HepG2 (cell line): ENCODE data around the gene CBR4. TPM values are rescaled to one million over a fixed set of nuclear protein-coding genes. Genes with fewer than 3 reads are reported as not detected.
A peak's percentile ranks its signal among the peaks of the same experiment; 100 is the strongest.

Experiments
- CC2D1A ChIP-seq: sonication (generic); formaldehyde crosslinking; IDR thresholded peaks from 2 replicates; pipeline ENCODE4 v1.8.1; 2023; ENCODE audit warnings: mild to moderate bottlenecking, missing genetic modification reagents
- JUNB ChIP-seq: sonication (generic); formaldehyde crosslinking; IDR thresholded peaks from 2 replicates; pipeline ENCODE4 v1.8.0; 2022; ENCODE audit warnings: missing genetic modification reagents, mild to moderate bottlenecking, borderline replicate concordance
- NCOA2 ChIP-seq: sonication (generic); formaldehyde crosslinking; IDR thresholded peaks from 2 replicates; pipeline ENCODE4 v1.8.0; 2022; ENCODE audit warnings: inconsistent platforms
- PITX1 ChIP-seq: sonication (generic); formaldehyde crosslinking; IDR thresholded peaks from 2 replicates; pipeline ENCODE4 v1.5.1; 2020; ENCODE audit warnings: mild to moderate bottlenecking, missing genetic modification reagents
- RCOR2 ChIP-seq: IDR thresholded peaks from 2 replicates; pipeline ENCODE4 v1.6.1; 2016; ENCODE audit warnings: missing biosample characterization, missing genetic modification reagents
- RFX5 ChIP-seq: IDR thresholded peaks from 2 replicates; pipeline ENCODE4 v1.6.1; 2011; ENCODE audit warnings: low read depth, low read length, improper control_type of control experiment
- SOX5 ChIP-seq: IDR thresholded peaks from 2 replicates; pipeline ENCODE4 v1.6.1; 2016; ENCODE audit warnings: borderline replicate concordance
- ZNF256 ChIP-seq: sonication (generic); formaldehyde crosslinking; conservative IDR thresholded peaks from 2 replicates; pipeline ENCODE4 v1.4.0; 2020; ENCODE audit warnings: missing genetic modification reagents
- ZNF430 ChIP-seq: sonication (generic); formaldehyde crosslinking; IDR thresholded peaks from 2 replicates; pipeline ENCODE4 v1.9.0; 2021; ENCODE audit warnings: mild to moderate bottlenecking, missing genetic modification reagents
- ZNF558 ChIP-seq: sonication (generic); formaldehyde crosslinking; IDR thresholded peaks from 2 replicates; pipeline ENCODE4 v1.9.0; 2022; ENCODE audit warnings: mild to moderate bottlenecking, missing genetic modification reagents, borderline replicate concordance
- ZNF629 ChIP-seq: sonication (generic); formaldehyde crosslinking; conservative IDR thresholded peaks from 2 replicates; pipeline ENCODE4 v1.5.0; 2020; ENCODE audit warnings: missing genetic modification reagents
- polyA plus RNA-seq, 8 experiments: library from polyadenylated mRNA; depleted of rRNA in 3 of 8; stranded (reverse) in 7 of 8; unstranded in 1 of 8; fragments of >200 nt; fragmentation: Illumina TruSeq in 4 of 8; extraction: Trizol in 4 of 8; gene quantifications; 2 replicates each; pipeline versions ENCODE4 v1.2.1 to v1.2.3, GENCODE V29; 2011 to 2016; ENCODE audit warnings: low read depth in 4 of 8, missing spikeins in 1 of 8, mixed read lengths in 1 of 8; ENCODE audit not compliant: insufficient read depth in 1 of 8
- total RNA-seq, 5 experiments: library from RNA; depleted of rRNA; stranded (reverse); fragments of >200 nt; fragmentation: Illumina TruSeq; extraction: Trizol; gene quantifications; 2 replicates each; pipeline ENCODE4 v1.2.3, GENCODE V29; 2016; ENCODE audit warnings: low read depth in 1 of 5
- TF ChIP-seq, protein P1 (sequence below): sonication (generic); formaldehyde crosslinking; IDR thresholded peaks from 2 replicates; pipeline ENCODE4 v1.8.1; 2023; ENCODE audit warnings: mild to moderate bottlenecking, missing genetic modification reagents
- TF ChIP-seq, protein P2 (sequence below): IDR thresholded peaks from 2 replicates; pipeline ENCODE4 v1.6.1; 2016; ENCODE audit warnings: low read depth, control low read depth
- TF ChIP-seq, protein P3 (sequence below): sonication (generic); formaldehyde crosslinking; IDR thresholded peaks from 2 replicates; pipeline ENCODE4 v1.5.0; 2020; ENCODE audit warnings: mild to moderate bottlenecking, missing genetic modification reagents, borderline replicate concordance
- TF ChIP-seq, protein P4 (sequence below): sonication (generic); formaldehyde crosslinking; IDR thresholded peaks from 2 replicates; pipeline ENCODE4; 2020; ENCODE audit warnings: missing genetic modification reagents, mild to moderate bottlenecking, borderline replicate concordance
- TF ChIP-seq, protein P5 (sequence below): sonication (generic); formaldehyde crosslinking; IDR thresholded peaks from 2 replicates; pipeline ENCODE4 v1.5.0; 2020; ENCODE audit warnings: missing genetic modification reagents, mild to moderate bottlenecking, borderline replicate concordance

The CBR4 gene
- total and polyA plus RNA-seq, 2 of the 13 experiments (the other 11 are each of a cell fraction or from before 2014, with no cell fraction given), result 7.3 to 20.7 TPM

DNA sequence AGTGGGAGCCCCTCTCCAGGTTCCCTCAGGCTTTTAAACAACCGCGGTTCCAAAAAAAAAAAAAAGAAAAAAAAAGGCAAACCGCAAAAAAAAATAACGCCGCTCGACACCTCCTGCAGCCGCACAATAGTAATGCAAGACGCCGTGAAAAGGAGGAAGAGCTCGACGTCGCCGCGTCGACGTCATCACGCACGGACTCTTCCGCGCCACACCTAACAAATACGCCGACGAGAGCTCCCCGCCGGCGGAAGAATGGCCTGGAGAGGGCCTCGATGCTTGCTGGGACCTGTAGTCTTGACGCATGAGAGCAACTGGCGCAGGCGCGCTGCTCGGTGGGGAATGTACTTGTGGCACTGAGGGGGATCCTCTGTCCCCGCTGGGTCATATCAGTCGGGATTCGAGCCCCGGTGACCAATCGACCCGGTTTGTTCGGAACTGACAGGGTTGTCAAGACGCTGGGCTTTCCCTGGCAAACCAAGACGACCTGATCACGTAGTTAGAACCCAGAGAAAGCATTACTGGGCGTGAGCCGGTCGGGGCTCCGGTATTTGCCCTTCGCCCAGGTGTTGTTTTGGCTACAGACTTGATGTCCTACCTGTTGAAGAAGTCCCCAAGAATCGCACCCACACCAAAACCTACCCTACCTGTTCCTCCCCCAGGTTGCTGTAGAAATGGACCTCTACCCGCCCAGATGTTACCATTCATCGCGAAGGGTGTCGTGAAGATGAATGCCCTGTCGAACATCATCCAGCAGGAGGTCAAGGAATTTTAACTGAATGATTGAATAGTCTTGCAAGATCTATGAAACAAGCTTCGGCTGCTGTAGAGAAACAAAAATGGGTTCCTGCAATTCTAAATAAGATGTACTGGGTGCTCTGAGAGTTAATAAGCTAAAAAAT lies at the start of gene CBR4 (continued):
- TF ChIP-seq, protein P1, sequence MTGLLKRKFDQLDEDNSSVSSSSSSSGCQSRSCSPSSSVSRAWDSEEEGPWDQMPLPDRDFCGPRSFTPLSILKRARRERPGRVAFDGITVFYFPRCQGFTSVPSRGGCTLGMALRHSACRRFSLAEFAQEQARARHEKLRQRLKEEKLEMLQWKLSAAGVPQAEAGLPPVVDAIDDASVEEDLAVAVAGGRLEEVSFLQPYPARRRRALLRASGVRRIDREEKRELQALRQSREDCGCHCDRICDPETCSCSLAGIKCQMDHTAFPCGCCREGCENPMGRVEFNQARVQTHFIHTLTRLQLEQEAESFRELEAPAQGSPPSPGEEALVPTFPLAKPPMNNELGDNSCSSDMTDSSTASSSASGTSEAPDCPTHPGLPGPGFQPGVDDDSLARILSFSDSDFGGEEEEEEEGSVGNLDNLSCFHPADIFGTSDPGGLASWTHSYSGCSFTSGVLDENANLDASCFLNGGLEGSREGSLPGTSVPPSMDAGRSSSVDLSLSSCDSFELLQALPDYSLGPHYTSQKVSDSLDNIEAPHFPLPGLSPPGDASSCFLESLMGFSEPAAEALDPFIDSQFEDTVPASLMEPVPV (CRISPR knock-in tag), result no peak
- TF ChIP-seq SOX5, result no peak
- TF ChIP-seq, protein P2, sequence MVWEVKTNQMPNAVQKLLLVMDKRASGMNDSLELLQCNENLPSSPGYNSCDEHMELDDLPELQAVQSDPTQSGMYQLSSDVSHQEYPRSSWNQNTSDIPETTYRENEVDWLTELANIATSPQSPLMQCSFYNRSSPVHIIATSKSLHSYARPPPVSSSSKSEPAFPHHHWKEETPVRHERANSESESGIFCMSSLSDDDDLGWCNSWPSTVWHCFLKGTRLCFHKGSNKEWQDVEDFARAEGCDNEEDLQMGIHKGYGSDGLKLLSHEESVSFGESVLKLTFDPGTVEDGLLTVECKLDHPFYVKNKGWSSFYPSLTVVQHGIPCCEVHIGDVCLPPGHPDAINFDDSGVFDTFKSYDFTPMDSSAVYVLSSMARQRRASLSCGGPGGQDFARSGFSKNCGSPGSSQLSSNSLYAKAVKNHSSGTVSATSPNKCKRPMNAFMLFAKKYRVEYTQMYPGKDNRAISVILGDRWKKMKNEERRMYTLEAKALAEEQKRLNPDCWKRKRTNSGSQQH (CRISPR knock-in tag), result peak; percentile 47; the same call in 1 of the 2 replicates
- TF ChIP-seq, protein P3, sequence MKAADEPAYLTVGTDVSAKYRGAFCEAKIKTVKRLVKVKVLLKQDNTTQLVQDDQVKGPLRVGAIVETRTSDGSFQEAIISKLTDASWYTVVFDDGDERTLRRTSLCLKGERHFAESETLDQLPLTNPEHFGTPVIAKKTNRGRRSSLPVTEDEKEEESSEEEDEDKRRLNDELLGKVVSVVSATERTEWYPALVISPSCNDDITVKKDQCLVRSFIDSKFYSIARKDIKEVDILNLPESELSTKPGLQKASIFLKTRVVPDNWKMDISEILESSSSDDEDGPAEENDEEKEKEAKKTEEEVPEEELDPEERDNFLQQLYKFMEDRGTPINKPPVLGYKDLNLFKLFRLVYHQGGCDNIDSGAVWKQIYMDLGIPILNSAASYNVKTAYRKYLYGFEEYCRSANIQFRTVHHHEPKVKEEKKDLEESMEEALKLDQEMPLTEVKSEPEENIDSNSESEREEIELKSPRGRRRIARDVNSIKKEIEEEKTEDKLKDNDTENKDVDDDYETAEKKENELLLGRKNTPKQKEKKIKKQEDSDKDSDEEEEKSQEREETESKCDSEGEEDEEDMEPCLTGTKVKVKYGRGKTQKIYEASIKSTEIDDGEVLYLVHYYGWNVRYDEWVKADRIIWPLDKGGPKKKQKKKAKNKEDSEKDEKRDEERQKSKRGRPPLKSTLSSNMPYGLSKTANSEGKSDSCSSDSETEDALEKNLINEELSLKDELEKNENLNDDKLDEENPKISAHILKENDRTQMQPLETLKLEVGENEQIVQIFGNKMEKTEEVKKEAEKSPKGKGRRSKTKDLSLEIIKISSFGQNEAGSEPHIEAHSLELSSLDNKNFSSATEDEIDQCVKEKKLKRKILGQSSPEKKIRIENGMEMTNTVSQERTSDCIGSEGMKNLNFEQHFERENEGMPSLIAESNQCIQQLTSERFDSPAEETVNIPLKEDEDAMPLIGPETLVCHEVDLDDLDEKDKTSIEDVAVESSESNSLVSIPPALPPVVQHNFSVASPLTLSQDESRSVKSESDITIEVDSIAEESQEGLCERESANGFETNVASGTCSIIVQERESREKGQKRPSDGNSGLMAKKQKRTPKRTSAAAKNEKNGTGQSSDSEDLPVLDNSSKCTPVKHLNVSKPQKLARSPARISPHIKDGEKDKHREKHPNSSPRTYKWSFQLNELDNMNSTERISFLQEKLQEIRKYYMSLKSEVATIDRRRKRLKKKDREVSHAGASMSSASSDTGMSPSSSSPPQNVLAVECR (CRISPR knock-in tag), result peak; percentile 18; the same call in 1 of the 2 replicates
- TF ChIP-seq RFX5, result peak; percentile 51; the same call in 1 of the 2 replicates
- TF ChIP-seq, protein P4, sequence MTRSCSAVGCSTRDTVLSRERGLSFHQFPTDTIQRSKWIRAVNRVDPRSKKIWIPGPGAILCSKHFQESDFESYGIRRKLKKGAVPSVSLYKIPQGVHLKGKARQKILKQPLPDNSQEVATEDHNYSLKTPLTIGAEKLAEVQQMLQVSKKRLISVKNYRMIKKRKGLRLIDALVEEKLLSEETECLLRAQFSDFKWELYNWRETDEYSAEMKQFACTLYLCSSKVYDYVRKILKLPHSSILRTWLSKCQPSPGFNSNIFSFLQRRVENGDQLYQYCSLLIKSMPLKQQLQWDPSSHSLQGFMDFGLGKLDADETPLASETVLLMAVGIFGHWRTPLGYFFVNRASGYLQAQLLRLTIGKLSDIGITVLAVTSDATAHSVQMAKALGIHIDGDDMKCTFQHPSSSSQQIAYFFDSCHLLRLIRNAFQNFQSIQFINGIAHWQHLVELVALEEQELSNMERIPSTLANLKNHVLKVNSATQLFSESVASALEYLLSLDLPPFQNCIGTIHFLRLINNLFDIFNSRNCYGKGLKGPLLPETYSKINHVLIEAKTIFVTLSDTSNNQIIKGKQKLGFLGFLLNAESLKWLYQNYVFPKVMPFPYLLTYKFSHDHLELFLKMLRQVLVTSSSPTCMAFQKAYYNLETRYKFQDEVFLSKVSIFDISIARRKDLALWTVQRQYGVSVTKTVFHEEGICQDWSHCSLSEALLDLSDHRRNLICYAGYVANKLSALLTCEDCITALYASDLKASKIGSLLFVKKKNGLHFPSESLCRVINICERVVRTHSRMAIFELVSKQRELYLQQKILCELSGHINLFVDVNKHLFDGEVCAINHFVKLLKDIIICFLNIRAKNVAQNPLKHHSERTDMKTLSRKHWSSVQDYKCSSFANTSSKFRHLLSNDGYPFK, result no peak
- TF ChIP-seq, protein P5, sequence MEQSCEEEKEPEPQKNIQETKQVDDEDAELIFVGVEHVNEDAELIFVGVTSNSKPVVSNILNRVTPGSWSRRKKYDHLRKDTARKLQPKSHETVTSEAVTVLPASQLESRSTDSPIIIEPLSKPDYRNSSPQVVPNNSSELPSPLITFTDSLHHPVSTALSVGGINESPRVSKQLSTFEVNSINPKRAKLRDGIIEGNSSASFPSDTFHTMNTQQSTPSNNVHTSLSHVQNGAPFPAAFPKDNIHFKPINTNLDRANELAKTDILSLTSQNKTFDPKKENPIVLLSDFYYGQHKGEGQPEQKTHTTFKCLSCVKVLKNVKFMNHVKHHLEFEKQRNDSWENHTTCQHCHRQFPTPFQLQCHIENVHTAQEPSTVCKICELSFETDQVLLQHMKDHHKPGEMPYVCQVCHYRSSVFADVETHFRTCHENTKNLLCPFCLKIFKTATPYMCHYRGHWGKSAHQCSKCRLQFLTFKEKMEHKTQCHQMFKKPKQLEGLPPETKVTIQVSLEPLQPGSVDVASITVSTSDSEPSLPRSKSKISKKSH (CRISPR knock-in tag), result 0 out of 2 replicates have a peak, but pooled peaks have one; percentile 20
- peak; percentile 30; the same call in 1 of the 2 replicates for TF ChIP-seq PITX1
- peak; percentile 39; the same call in 1 of the 2 replicates for TF ChIP-seq ZNF430 (CRISPR knock-in tag)
- TF ChIP-seq NCOA2 (CRISPR knock-in tag), result no peak
- no peak for TF ChIP-seq ZNF629 (CRISPR knock-in tag)
- TF ChIP-seq JUNB (CRISPR knock-in tag), result no peak
- TF ChIP-seq CC2D1A (CRISPR knock-in tag), result no peak
- 0 out of 2 replicates have a peak, but pooled peaks have one; percentile 38 for TF ChIP-seq ZNF256
- TF ChIP-seq RCOR2 (CRISPR knock-in tag), result no peak
- TF ChIP-seq ZNF558 (CRISPR knock-in tag), result no peak
